HK-2 (cell line): ENCODE measurements around the gene ZNF281.
"Not testable (repeated sequence)": the region's sequence is repeated elsewhere in the genome, so short reads cannot be mapped to it uniquely, and the experiment has no call there.

Source experiments
- DNase-seq: peaks from one replicate; pipeline ENCODE4 v3.0.0-alpha.2; 2018; ENCODE audit not compliant: unreplicated experiment

The ZNF281 gene

GRCh38 chr1:200364831-200365230 is 45.0 kb downstream of the ZNF281 start:
- no peak for DNase-seq

- DNase-seq, result no peak
These were observed 45.6 kb downstream of the ZNF281 start for GRCh38 chr1:200364091-200364759.

GRCh38 chr1:200363264-200363933 is 46.4 kb downstream of the ZNF281 start:
- no peak for DNase-seq

DNA sequence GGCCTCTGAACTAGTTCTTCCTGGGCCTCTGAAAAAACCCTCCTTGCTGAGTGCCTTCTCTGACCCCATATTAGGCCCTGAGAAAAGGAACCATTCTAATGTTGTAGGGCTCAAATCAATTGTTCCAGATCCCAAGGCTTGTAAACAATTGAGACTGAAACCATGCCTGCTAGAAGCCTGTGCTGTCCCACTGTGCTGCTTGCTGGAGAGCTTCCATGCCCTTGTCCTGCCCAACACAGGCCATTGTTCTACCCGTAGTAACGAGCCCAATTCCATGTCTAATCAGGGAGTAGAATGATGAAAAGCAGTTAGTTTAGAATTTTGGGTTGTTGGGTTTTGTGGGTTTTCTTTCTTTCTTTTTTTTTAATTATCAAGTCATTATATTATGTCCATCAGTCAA is 47.4 kb downstream of the ZNF281 start:
- DNase-seq, result no peak

DNA sequence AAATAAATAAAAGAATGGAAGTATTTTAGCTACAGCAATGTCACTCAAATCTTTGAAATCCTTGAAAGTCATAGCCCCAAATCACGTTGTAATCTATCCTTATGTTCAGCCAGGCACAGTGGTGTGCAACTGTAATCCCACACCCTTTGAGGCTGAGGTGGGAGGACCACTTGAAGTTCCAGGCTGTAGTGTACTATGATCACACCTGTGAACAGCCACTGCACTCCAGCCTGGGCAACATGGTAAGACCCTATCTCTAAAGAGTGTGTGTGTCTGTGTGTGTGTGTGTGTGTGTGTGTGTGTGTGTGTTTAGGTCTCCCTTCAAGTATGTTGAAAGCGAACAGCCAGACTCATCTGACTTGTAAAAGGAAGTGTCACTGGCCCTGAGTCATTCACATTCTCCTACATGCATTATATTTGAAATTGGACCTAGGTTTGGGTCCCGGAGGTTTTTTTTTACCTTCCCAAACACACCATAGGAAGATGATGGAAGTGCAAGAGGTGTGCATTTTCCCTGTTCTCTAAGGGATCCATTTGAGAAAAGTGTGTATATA is 50.1 kb downstream of the ZNF281 start:
- DNase-seq, result no peak

DNA sequence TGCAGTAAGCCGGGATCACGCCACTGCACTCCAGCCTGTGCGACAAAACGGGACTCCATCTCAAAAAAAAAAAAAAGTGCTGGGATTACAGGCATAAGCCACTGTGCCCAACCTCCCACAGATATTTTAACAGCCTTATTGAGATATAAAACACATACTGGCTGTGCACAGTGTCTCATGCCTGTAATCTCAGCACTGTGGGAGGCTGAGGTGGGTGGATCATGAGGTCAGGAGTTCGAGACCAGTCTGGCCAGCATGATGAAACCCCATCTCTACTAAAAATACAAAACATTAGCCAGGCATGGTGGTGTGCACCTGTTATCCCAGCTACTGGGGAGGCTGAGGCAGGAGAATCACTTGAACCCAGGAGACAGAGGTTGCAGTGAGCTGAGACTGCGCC is 51.9 kb downstream of the ZNF281 start:
- DNase-seq, result not testable (repeated sequence)

DNA sequence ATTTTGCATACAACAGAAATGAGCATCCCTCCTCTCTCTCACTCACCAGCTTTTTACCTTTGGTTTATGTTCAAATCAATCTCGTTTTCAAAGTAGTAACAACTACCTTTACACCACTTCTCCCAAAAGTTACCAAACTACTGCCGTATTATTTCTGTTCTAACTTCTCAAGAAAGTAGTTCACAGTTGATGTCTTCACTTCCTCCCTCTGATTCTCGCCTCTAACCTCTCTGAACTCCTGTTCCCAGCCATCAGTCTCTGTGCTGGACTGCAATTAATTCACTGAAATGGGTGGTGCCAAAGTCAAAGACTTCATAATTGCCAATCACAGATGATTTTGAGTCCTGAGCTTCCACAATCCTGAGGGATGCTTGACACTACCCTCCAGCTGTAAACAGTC is 54.0 kb downstream of the ZNF281 start:
- no peak for DNase-seq
